Endothelial cell of umbilical vein (primary cell): ENCODE measurements around the gene CCDC7.

Experiments used
- CTCF ChIP-seq, 2 donors: IDR thresholded peaks; 1 replicate in 1 of 2; 2 replicates in 1 of 2; pipeline ENCODE4 v1.5.1; 2011; ENCODE audit warnings: low read length in 2 of 2, mild to moderate bottlenecking in 2 of 2, moderate library complexity in 2 of 2, control low read depth in 1 of 2, inconsistent platforms in 1 of 2, low read depth in 1 of 2; ENCODE audit not compliant: insufficient read depth in 1 of 2; ENCODE audit errors: extremely low read depth in 1 of 2
- EZH2 ChIP-seq: IDR thresholded peaks from 2 replicates; pipeline ENCODE4 v1.6.1; 2012; ENCODE audit warnings: borderline replicate concordance, low read depth, mild to moderate bottlenecking, moderate library complexity, low read length, inconsistent platforms; ENCODE audit not compliant: severe bottlenecking
- FOS ChIP-seq: IDR thresholded peaks from 2 replicates; pipeline ENCODE4 v1.6.1; 2011; ENCODE audit warnings: mild to moderate bottlenecking, low read length, moderate library complexity, borderline replicate concordance; ENCODE audit not compliant: insufficient read depth
- JUN ChIP-seq: IDR thresholded peaks from 2 replicates; pipeline ENCODE4 v1.6.1; 2011; ENCODE audit warnings: borderline replicate concordance, low read depth; ENCODE audit not compliant: insufficient read length, insufficient read depth
- MAX ChIP-seq: IDR thresholded peaks from 2 replicates; pipeline ENCODE4 v1.6.1; 2011; ENCODE audit not compliant: insufficient read depth, insufficient read length
- POLR2A ChIP-seq: IDR thresholded peaks from 2 replicates; pipeline ENCODE4 v1.6.1; 2012; ENCODE audit warnings: low read depth, mild to moderate bottlenecking, control low read depth, low read length
- POLR2AphosphoS5 ChIP-seq: IDR thresholded peaks from 2 replicates; pipeline ENCODE4 v1.6.1; 2012; ENCODE audit warnings: low read depth, mild to moderate bottlenecking, control low read depth, low read length, moderate library complexity; ENCODE audit not compliant: insufficient read depth

- no peak for TF ChIP-seq CTCF (IDR thresholded peaks at IDR 0.05; ENCODE audit: extremely low read depth in 1 of 2, insufficient read depth in 1 of 2, low read depth in 1 of 2, low read length in 2 of 2)
- TF ChIP-seq FOS, result no peak
- no peak for TF ChIP-seq EZH2
- TF ChIP-seq POLR2A, result no peak
- TF ChIP-seq MAX, result no peak
- no peak for TF ChIP-seq POLR2AphosphoS5
- no peak for TF ChIP-seq JUN
These were observed 70.9 kb downstream of the CCDC7 start for GRCh38 chr10:32516567-32517495.
